Transverse colon (tissue), 3 donors: Measurements from ENCODE around the gene TTC23L.

Experiments
- POLR2A ChIP-seq: fragments of 450-650 bp; IDR thresholded peaks from one replicate; pipeline ENCODE4 v1.6.1; 2016; ENCODE audit warnings: antibody characterized with exemption, mild to moderate bottlenecking, moderate library complexity
- TF ChIP-seq, protein P1 (sequence below), 5 experiments: fragments of 200-600 bp in 3 of 5; fragments of 450-650 bp in 2 of 5; sonication (generic) in 3 of 5; IDR thresholded peaks; 1 replicate in 2 of 5; 2 replicates in 3 of 5; pipeline ENCODE4 v1.5.1; 2016 to 2017; ENCODE audit warnings: antibody characterized with exemption in 5 of 5, inconsistent platforms in 3 of 5, mild to moderate bottlenecking in 2 of 5, moderate library complexity in 1 of 5

DNA sequence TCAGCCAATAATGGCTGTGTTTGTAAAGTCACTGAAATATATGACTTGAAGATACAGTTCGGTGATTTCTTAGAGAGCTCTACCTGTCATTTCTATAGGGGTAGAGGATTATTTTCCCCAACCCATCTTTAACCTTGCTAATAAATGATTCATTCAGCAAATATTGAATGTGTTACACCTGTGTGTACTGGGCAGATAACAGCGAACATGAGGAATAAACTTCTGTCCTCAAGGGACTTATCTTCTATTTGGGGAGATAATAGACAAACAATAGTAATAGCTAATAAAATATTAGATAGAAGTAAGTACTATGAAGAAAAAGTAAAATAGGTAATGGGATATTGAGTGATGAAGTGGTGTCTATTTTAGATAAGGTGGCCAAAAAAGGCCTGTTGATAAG is 9.3 kb downstream of the TTC23L start:
- TF ChIP-seq, protein P1, sequence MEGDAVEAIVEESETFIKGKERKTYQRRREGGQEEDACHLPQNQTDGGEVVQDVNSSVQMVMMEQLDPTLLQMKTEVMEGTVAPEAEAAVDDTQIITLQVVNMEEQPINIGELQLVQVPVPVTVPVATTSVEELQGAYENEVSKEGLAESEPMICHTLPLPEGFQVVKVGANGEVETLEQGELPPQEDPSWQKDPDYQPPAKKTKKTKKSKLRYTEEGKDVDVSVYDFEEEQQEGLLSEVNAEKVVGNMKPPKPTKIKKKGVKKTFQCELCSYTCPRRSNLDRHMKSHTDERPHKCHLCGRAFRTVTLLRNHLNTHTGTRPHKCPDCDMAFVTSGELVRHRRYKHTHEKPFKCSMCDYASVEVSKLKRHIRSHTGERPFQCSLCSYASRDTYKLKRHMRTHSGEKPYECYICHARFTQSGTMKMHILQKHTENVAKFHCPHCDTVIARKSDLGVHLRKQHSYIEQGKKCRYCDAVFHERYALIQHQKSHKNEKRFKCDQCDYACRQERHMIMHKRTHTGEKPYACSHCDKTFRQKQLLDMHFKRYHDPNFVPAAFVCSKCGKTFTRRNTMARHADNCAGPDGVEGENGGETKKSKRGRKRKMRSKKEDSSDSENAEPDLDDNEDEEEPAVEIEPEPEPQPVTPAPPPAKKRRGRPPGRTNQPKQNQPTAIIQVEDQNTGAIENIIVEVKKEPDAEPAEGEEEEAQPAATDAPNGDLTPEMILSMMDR (IDR thresholded peaks at IDR 0.05) = no peak
- no peak for TF ChIP-seq POLR2A
